H9 (cell line): ENCODE data around the gene UVSSA. TPM values are rescaled to one million over a fixed set of nuclear protein-coding genes. Genes with fewer than 3 reads are reported as not detected.
"Not testable (repeated sequence)": the region's sequence is repeated elsewhere in the genome, so short reads cannot be mapped to it uniquely, and the experiment has no call there.

ENCODE experiments used
- DNase-seq: peaks from one replicate; pipeline ENCODE4 v3.0.0-alpha.2; 2017
- H2AFZ ChIP-seq: one replicate; pipeline ENCODE4 v1.6.1; 2013; ENCODE audit warnings: mild to moderate bottlenecking, low read length, control low read depth, moderate library complexity
- H2AK5ac ChIP-seq: 2 replicates; pipeline ENCODE4 v1.6.1; 2013; ENCODE audit warnings: low read length, control low read depth, mixed read lengths; ENCODE audit not compliant: insufficient read length
- H2BK120ac ChIP-seq: one replicate; pipeline ENCODE4 v1.6.1; 2013; ENCODE audit warnings: low read depth, mild to moderate bottlenecking, low read length, control low read depth, inconsistent platforms; ENCODE audit not compliant: poor library complexity, severe bottlenecking
- H2BK12ac ChIP-seq: 2 replicates; pipeline ENCODE4 v1.6.1; 2013; ENCODE audit warnings: low read length, control low read depth, mixed read lengths, low read depth; ENCODE audit not compliant: insufficient read length
- H2BK15ac ChIP-seq: 2 replicates; pipeline ENCODE4 v1.6.1; 2013; ENCODE audit warnings: low read depth, low read length, control low read depth
- H2BK20ac ChIP-seq: one replicate; pipeline ENCODE4 v1.6.1; 2013; ENCODE audit warnings: low read depth, mild to moderate bottlenecking, low read length, control low read depth, inconsistent platforms; ENCODE audit not compliant: poor library complexity, severe bottlenecking
- H2BK5ac ChIP-seq: 2 replicates; pipeline ENCODE4 v1.6.1; 2013; ENCODE audit warnings: low read length, control low read depth, mixed read lengths; ENCODE audit not compliant: insufficient read length
- H3K14ac ChIP-seq: 2 replicates; pipeline ENCODE4 v1.6.1; 2013; ENCODE audit warnings: low read length, control low read depth; ENCODE audit not compliant: insufficient read depth
- H3K18ac ChIP-seq: 2 replicates; pipeline ENCODE4 v1.6.1; 2013; ENCODE audit warnings: low read depth, mild to moderate bottlenecking, mixed read lengths, low read length, control low read depth; ENCODE audit not compliant: insufficient read length
- H3K23ac ChIP-seq: 2 replicates; pipeline ENCODE4 v1.6.1; 2013; ENCODE audit warnings: low read length, control low read depth, mixed read lengths, low read depth; ENCODE audit not compliant: insufficient read length
- H3K23me2 ChIP-seq: 2 replicates; pipeline ENCODE4 v1.6.1; 2013; ENCODE audit warnings: low read depth, mild to moderate bottlenecking, mixed read lengths, low read length, control low read depth; ENCODE audit not compliant: insufficient read length, poor library complexity, severe bottlenecking
- H3K27ac ChIP-seq: 2 replicates; pipeline ENCODE4 v1.5.1; 2013; ENCODE audit warnings: low read length, control low read depth, mixed read lengths, low read depth; ENCODE audit not compliant: insufficient read length
- H3K27me3 ChIP-seq: 2 replicates; pipeline ENCODE4 v1.6.1; 2013; ENCODE audit warnings: low read length, control low read depth, inconsistent platforms; ENCODE audit not compliant: insufficient read depth
- H3K4ac ChIP-seq: 2 replicates; pipeline ENCODE4 v1.6.1; 2013; ENCODE audit warnings: low read depth, mild to moderate bottlenecking, control low read depth, inconsistent platforms, low read length, moderate library complexity
- H3K4me1 ChIP-seq: 2 replicates; pipeline ENCODE4 v1.6.1; 2013; ENCODE audit warnings: low read length, control low read depth, inconsistent platforms; ENCODE audit not compliant: insufficient read depth
- H3K4me2 ChIP-seq: 2 replicates; pipeline ENCODE4 v1.6.1; 2013; ENCODE audit warnings: low read length, control low read depth, mixed read lengths; ENCODE audit not compliant: insufficient read length, insufficient read depth
- H3K56ac ChIP-seq: 2 replicates; pipeline ENCODE4 v1.6.1; 2013; ENCODE audit warnings: low read depth, mild to moderate bottlenecking, mixed read lengths, low read length, control low read depth; ENCODE audit not compliant: insufficient read length
- H3K79me1 ChIP-seq: 2 replicates; pipeline ENCODE4 v1.6.1; 2013; ENCODE audit warnings: low read depth, mild to moderate bottlenecking, moderate library complexity, low read length, control low read depth, inconsistent platforms; ENCODE audit not compliant: insufficient read depth, poor library complexity, severe bottlenecking
- H3K79me2 ChIP-seq: 2 replicates; pipeline ENCODE4 v1.6.1; 2013; ENCODE audit warnings: low read length, control low read depth, inconsistent platforms; ENCODE audit not compliant: insufficient read depth
- H3K9ac ChIP-seq: 2 replicates; pipeline ENCODE4 v1.6.1; 2013; ENCODE audit warnings: low read length, control low read depth, mixed read lengths; ENCODE audit not compliant: insufficient read length; ENCODE audit errors: extremely low read depth
- H3K9me3 ChIP-seq: one replicate; pipeline ENCODE4 v1.6.1; 2013; ENCODE audit warnings: low read depth, low read length, inconsistent platforms; ENCODE audit not compliant: control insufficient read depth
- H3T11ph ChIP-seq: one replicate; pipeline ENCODE4 v1.6.1; 2013; ENCODE audit warnings: mild to moderate bottlenecking, low read length, control low read depth, inconsistent platforms
- H4K20me1 ChIP-seq: one replicate; pipeline ENCODE4 v1.6.1; 2013; ENCODE audit not compliant: control insufficient read depth, insufficient read length, insufficient read depth
- H4K5ac ChIP-seq: 2 replicates; pipeline ENCODE4 v1.6.1; 2013; ENCODE audit warnings: low read depth, mild to moderate bottlenecking, mixed read lengths, low read length, control low read depth; ENCODE audit not compliant: insufficient read length
- H4K8ac ChIP-seq: replicated peaks from 2 replicates; pipeline ENCODE4 v1.6.1; 2013; ENCODE audit warnings: low read length, control low read depth, mixed read lengths, low read depth; ENCODE audit not compliant: insufficient read length
- H4K91ac ChIP-seq: 2 replicates; pipeline ENCODE4 v1.6.1; 2013; ENCODE audit warnings: low read depth, mild to moderate bottlenecking, moderate library complexity, mixed read lengths, low read length, control low read depth; ENCODE audit not compliant: insufficient read length
- H3K27ac Mint-ChIP-seq, 3 experiments: 2 replicates in 2 of 3; 3 replicates in 1 of 3; pipeline ENCODE4 v1.8.0; 2020 to 2021; ENCODE audit warnings: mixed read lengths in 3 of 3, mild to moderate bottlenecking in 1 of 3, moderate library complexity in 1 of 3
- H3K27me3 Mint-ChIP-seq: 2 replicates; pipeline ENCODE4 v1.8.0; 2021; ENCODE audit warnings: low read depth, mild to moderate bottlenecking, moderate library complexity, mixed read lengths
- H3K36me3 Mint-ChIP-seq, 3 experiments: 2 replicates in 2 of 3; 3 replicates in 1 of 3; pipeline ENCODE4 v1.8.0; 2020 to 2021; ENCODE audit warnings: low read depth in 3 of 3, mixed read lengths in 3 of 3; ENCODE audit not compliant: insufficient read depth in 1 of 3
- H3K4me1 Mint-ChIP-seq, 2 experiments: 2 replicates each; pipeline ENCODE4 v1.8.0; 2020; ENCODE audit warnings: mixed read lengths in 2 of 2
- H3K4me3 Mint-ChIP-seq, 2 experiments: 2 replicates in 1 of 2; 3 replicates in 1 of 2; pipeline ENCODE4 v1.8.0; 2020 to 2021; ENCODE audit warnings: mild to moderate bottlenecking in 2 of 2, mixed read lengths in 2 of 2, moderate library complexity in 1 of 2
- H3K9me3 Mint-ChIP-seq, 2 experiments: 2 replicates in 1 of 2; 3 replicates in 1 of 2; pipeline ENCODE4 v1.8.0; 2020; ENCODE audit warnings: mild to moderate bottlenecking in 2 of 2, mixed read lengths in 2 of 2, moderate library complexity in 1 of 2
- CTCF ChIP-seq: fragments of 200-600 bp; sonication (generic); conservative IDR thresholded peaks from 3 replicates; pipeline ENCODE4 v1.8.0; 2021; ENCODE audit warnings: antibody characterized with exemption, mild to moderate bottlenecking
- WGBS: extraction: QIAGEN DNeasy Blood & Tissue Kit; methylation state at CpG from one replicate; pipeline ENCODE4 v1.1.7; 2013; ENCODE audit warnings: missing lambda C conversion rate, low lambda C conversion rate, mixed read lengths; ENCODE audit not compliant: insufficient read length; ENCODE audit errors: extremely low coverage; 5-methylcytosine and 5-hydroxymethylcytosine counted together
- total RNA-seq: library from RNA; stranded (reverse); gene quantifications from 2 replicates; pipeline ENCODE4 v1.2.1, GENCODE V29; 2021

Gene UVSSA
- total RNA-seq, 1 experiment from 2014 or later, result 15.9 TPM

- H3K4me3 Mint-ChIP-seq, result no peak overlapping the region
- H3K27ac Mint-ChIP-seq, result no peak overlapping the region
- no peaks in the 10 kb centered on the region for H3K9me3 Mint-ChIP-seq
Measured at GRCh38 chr4:1323635-1324442, 23.2 kb upstream of the UVSSA start.

GRCh38 chr4:1324443-1325175 is 22.4 kb upstream of the UVSSA start:
- peaks cover 14 to 46% (median 27%) of the 10 kb centered on the region in 3 experiments; a peak in 6 of 7 replicates for H3K36me3 Mint-ChIP-seq
- not testable (repeated sequence) for H3K27ac Mint-ChIP-seq, H2BK15ac ChIP-seq, H3K14ac ChIP-seq, H2BK120ac ChIP-seq, H3K27me3 Mint-ChIP-seq, H4K8ac ChIP-seq, H3K4me1 Mint-ChIP-seq, H3K9ac ChIP-seq, H3K4ac ChIP-seq, H3K9me3 ChIP-seq, H2BK5ac ChIP-seq, H3K9me3 Mint-ChIP-seq, H3K27me3 ChIP-seq, H3K27ac ChIP-seq, H3K4me2 ChIP-seq, H3K23ac ChIP-seq, H3T11ph ChIP-seq, DNase-seq, H3K79me1 ChIP-seq, H2BK12ac ChIP-seq, H4K5ac ChIP-seq, H2AK5ac ChIP-seq, H3K79me2 ChIP-seq, H2AFZ ChIP-seq, H4K91ac ChIP-seq, H4K20me1 ChIP-seq, H3K18ac ChIP-seq, H3K56ac ChIP-seq, H3K4me1 ChIP-seq, H3K23me2 ChIP-seq, H3K4me3 Mint-ChIP-seq, H2BK20ac ChIP-seq
- WGBS, result 100% methylated on average over 2 of the region's 20 CpGs

More at GRCh38 chr4:1323635-1324442, 23.2 kb upstream of the UVSSA start:
- Histone ChIP-seq H2BK15ac (no peak overlapping the region), H2BK12ac (no peak overlapping the region), H2BK5ac (no peak overlapping the region), H3K4ac (no peak overlapping the region), H3K9me3 (no peaks in the 10 kb centered on the region), H3K4me1 (no peaks in the 10 kb centered on the region), H3K56ac (no peak overlapping the region), H3K27ac (no peak overlapping the region), H4K91ac (no peak overlapping the region), H2AFZ (no peak overlapping the region), H3K79me1 (peaks cover 3% of the 10 kb centered on the region), H2BK20ac (no peak overlapping the region), H3T11ph (no peak overlapping the region), H3K23me2 (no peaks in the 10 kb centered on the region), H3K14ac (no peak overlapping the region), H3K18ac (no peak overlapping the region), H4K8ac (no peak overlapping the region), H3K79me2 (no peaks in the 10 kb centered on the region), H4K20me1 (no peaks in the 10 kb centered on the region), H2AK5ac (no peak overlapping the region), H4K5ac (no peak overlapping the region), H3K4me2 (no peak overlapping the region), H3K23ac (no peak overlapping the region), H3K9ac (no peak overlapping the region), H2BK120ac (no peak overlapping the region), H3K27me3 (no peaks in the 10 kb centered on the region)
- no peak for TF ChIP-seq CTCF
- H3K4me1 Mint-ChIP-seq, result no peaks in the 10 kb centered on the region
- DNase-seq, result no peak
- H3K27me3 Mint-ChIP-seq, result no peaks in the 10 kb centered on the region
- peaks cover 17 to 45% (median 29%) of the 10 kb centered on the region in 3 experiments; a peak in 6 of 7 replicates for H3K36me3 Mint-ChIP-seq
- 100% methylated on average over 1 of the region's 11 CpGs for WGBS
